ENCODE measurements around the gene CD200R1L.

The CD200R1L gene

DNA sequence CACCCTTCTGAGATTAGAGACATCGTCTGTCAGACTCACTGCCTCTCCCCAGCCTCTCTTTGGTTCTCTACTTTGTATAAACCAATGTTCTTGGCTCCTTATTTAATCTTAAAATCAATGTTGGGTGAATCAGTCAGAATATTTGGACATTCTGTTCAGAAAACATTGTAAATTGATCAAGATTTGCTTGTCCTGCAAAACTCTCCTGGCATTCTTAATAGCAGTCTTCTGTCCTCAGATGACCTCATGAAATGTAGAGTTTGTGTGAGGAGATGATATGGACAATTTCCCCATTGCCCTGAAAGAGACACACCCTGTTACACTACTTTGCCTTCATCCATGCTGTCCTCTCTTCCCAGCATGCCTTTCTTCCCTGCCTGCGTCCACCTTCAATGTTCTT, 33.6 kb downstream of the CD200R1L start:
- intact Hi-C loops (cut with micrococcal nuclease) = loop anchor here (5.0 kb wide), 4 partner anchors 46 to 251 kb away; partner anchors contain the start of genes ATG3, CCDC80, CD200R1 and SLC35A5
- peaks cover 8% of the 10 kb centered on the region for H3K9me3 Mint-ChIP-seq
- no peak overlapping the region for H3K4me3 Mint-ChIP-seq
- peaks cover 10% of the 10 kb centered on the region for H3K36me3 Mint-ChIP-seq (ENCODE audit: low read depth)
- H3K27ac Mint-ChIP-seq = peak overlapping the region; percentile 94
- H3K4me1 Mint-ChIP-seq (ENCODE audit: low read depth) = peaks cover 72% of the 10 kb centered on the region
- no peaks in the 10 kb centered on the region for H3K27me3 Mint-ChIP-seq

DNA sequence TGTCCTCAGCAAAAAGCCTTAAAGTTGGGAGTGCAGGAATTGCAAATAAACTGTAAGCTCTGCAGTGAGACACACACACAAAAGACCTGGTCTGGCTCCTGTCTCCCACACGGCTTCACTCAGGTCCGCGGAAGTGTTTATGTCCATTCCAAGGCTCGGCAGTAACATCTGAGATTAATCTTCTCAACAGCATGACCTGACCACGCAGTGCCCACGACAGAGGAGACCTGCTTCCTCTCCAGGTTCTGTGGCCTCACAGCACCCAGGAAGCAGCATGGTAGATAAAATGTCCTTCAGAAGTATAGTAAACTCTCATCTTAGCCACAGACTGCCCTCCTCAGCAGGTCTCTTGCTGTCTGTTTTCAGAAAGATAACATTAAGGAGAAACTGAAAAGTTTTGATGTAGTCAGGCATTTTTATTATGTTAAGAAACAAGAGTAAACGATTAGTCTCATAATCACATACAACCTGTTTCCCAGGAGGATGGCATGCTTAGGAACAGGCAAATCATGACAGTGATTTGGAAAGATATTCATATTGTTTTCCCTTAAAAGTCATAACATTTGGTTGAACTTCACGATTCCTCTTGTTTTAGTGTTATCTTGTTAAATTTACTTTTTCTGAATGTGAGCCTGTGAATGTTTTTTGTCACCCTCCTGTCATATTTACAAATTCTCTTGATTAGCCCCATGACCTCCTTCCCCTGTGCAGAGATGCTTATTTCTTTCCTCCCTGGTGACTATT, 34.6 kb downstream of the CD200R1L start:
- Mint-ChIP-seq H3K4me1 (ENCODE audit: low read depth) (peaks cover 63% of the 10 kb centered on the region), H3K36me3 (ENCODE audit: low read depth) (peaks cover 10% of the 10 kb centered on the region), H3K27me3 (no peaks in the 10 kb centered on the region), H3K4me3 (no peak overlapping the region), H3K9me3 (peaks cover 8% of the 10 kb centered on the region), H3K27ac (peak overlapping the region; percentile 94)
- intact Hi-C loops (cut with micrococcal nuclease) = loop anchor here (5.0 kb wide), 4 partner anchors 45 to 250 kb away; partner anchors contain the start of genes ATG3, CCDC80, CD200R1 and SLC35A5

DNA sequence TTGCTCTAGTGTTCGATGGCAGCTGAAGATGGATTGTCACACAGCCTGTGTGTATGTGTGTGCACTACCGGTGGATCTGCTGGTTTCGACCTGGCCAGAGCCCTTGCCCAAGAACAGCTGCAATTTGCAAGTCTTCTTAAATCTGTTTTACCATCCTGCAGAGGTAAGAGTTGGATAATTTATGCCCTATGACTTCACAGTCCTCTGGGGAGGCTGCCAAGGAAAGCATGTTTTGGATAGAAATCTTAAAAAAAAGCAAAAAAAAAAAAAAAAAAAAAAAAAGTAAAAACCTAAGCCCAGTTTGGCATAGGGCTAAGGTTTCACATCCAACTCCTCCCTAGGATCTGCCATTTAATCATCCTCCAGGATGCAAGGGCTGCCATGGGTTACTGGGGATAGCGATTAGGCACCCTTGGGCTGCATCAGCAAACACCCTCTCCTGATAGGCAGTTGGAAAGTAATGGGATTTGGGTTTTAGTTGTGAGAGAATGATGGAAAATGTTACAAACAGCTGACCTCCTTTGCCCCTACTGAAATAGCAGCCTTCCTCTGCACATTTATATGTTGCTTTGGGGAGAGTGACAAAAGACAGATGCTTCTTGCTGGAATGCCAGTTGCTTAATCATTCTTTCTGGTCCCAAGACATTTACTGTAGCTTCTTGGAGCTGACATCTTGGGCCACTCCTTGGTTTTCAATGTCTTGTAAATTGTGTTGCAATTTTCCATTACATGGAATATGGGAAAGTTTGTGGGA, 35.4 kb downstream of the CD200R1L start:
- intact Hi-C loops (cut with micrococcal nuclease) = loop anchor here (5.0 kb wide), 4 partner anchors 44 to 249 kb away; partner anchors contain the start of genes ATG3, CCDC80, CD200R1 and SLC35A5
- Mint-ChIP-seq H3K27me3 (no peaks in the 10 kb centered on the region), H3K27ac (peak overlapping the region; percentile 94), H3K4me3 (no peak overlapping the region), H3K9me3 (peaks cover 8% of the 10 kb centered on the region), H3K4me1 (ENCODE audit: low read depth) (peaks cover 55% of the 10 kb centered on the region), H3K36me3 (ENCODE audit: low read depth) (peaks cover 10% of the 10 kb centered on the region)

DNA sequence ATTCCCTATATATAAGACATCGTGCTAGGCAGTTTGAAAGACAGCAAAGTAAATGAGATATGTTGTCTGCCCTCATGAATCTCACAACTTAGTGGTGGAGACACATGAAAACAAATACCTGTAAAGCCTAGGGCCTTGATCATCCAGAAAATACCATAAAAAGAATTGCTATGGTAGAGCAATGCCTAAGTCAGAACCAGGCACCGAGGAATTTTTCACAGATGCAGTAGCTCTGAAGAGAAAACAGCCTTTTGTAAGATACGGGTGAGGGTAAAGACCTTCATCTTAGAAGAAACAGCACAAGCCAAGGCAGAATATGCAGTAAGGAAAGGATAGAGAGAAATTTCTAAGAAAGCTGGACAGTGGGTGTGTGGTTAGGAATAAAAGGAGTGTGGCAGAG, 36.1 kb downstream of the CD200R1L start:
- H3K36me3 Mint-ChIP-seq (ENCODE audit: low read depth) = peaks cover 10% of the 10 kb centered on the region
- H3K27me3 Mint-ChIP-seq = no peaks in the 10 kb centered on the region
- H3K4me3 Mint-ChIP-seq = no peak overlapping the region
- no peak overlapping the region for H3K27ac Mint-ChIP-seq
- peaks cover 8% of the 10 kb centered on the region for H3K9me3 Mint-ChIP-seq
- intact Hi-C loops (cut with micrococcal nuclease) = loop anchor here (5.0 kb wide), 4 partner anchors 43 to 248 kb away; partner anchors contain the start of genes ATG3, CCDC80, CD200R1 and SLC35A5
- H3K4me1 Mint-ChIP-seq (ENCODE audit: low read depth) = peaks cover 47% of the 10 kb centered on the region

GRCh38 chr3:112808136-112808535, 38.5 kb downstream of the CD200R1L start:
- H3K4me1 Mint-ChIP-seq (ENCODE audit: low read depth) = peaks cover 45% of the 10 kb centered on the region
- peaks cover 6% of the 10 kb centered on the region for H3K36me3 Mint-ChIP-seq (ENCODE audit: low read depth)
- no peak overlapping the region for H3K4me3 Mint-ChIP-seq
- H3K27me3 Mint-ChIP-seq = no peaks in the 10 kb centered on the region
- H3K27ac Mint-ChIP-seq = no peak overlapping the region
- H3K9me3 Mint-ChIP-seq = peaks cover 11% of the 10 kb centered on the region
- intact Hi-C loops (cut with micrococcal nuclease) = no loop called here

- intact Hi-C loops (cut with micrococcal nuclease) = no loop called here
- Mint-ChIP-seq H3K27ac (no peak overlapping the region), H3K9me3 (peaks cover 8% of the 10 kb centered on the region), H3K27me3 (no peaks in the 10 kb centered on the region), H3K4me3 (no peak overlapping the region), H3K4me1 (ENCODE audit: low read depth) (peaks cover 40% of the 10 kb centered on the region), H3K36me3 (ENCODE audit: low read depth) (peaks cover 4% of the 10 kb centered on the region)
Observed at GRCh38 chr3:112807685-112808084, 39.0 kb downstream of the CD200R1L start.

- Mint-ChIP-seq H3K27me3 (no peaks in the 10 kb centered on the region), H3K4me1 (ENCODE audit: low read depth) (peaks cover 36% of the 10 kb centered on the region), H3K36me3 (ENCODE audit: low read depth) (no peaks in the 10 kb centered on the region), H3K27ac (no peak overlapping the region), H3K4me3 (no peak overlapping the region), H3K9me3 (peaks cover 8% of the 10 kb centered on the region)
- intact Hi-C loops (cut with micrococcal nuclease) = no loop called here
Observed at GRCh38 chr3:112806903-112807302, 39.8 kb downstream of the CD200R1L start.

GRCh38 chr3:112805126-112805525, 41.5 kb downstream of the CD200R1L start:
- H3K4me3 Mint-ChIP-seq = no peak overlapping the region
- intact Hi-C loops (cut with micrococcal nuclease) = no loop called here
- no peak overlapping the region for H3K27ac Mint-ChIP-seq
- peaks cover 8% of the 10 kb centered on the region for H3K9me3 Mint-ChIP-seq
- H3K27me3 Mint-ChIP-seq = no peaks in the 10 kb centered on the region
- peaks cover 24% of the 10 kb centered on the region for H3K4me1 Mint-ChIP-seq (ENCODE audit: low read depth)
- H3K36me3 Mint-ChIP-seq (ENCODE audit: low read depth) = no peaks in the 10 kb centered on the region

DNA sequence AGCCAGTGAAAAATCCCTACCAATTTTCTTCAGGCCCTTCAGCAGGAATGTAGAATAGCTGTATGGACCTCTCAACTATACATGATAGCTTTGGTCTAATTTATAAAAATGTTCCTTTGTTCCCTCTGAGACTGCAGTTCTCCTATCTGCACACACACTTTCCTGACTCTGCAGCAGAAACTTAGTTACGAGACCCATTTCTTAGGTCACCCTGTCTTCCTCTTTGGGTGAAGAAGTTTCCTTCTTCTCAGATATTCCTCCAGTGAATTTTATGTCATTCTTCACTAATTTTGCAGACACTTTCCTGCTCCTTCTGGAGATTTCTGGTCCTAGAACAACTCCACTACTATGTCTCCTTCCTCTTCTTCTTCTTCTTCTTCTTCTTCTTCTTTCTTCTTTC, 42.6 kb downstream of the CD200R1L start:
- H3K4me1 Mint-ChIP-seq (ENCODE audit: low read depth) = peaks cover 24% of the 10 kb centered on the region
- H3K4me3 Mint-ChIP-seq = no peak overlapping the region
- no peaks in the 10 kb centered on the region for H3K36me3 Mint-ChIP-seq (ENCODE audit: low read depth)

GRCh38 chr3:112803467-112803866, 43.2 kb downstream of the CD200R1L start:
- Mint-ChIP-seq H3K36me3 (ENCODE audit: low read depth) (no peaks in the 10 kb centered on the region), H3K4me3 (no peak overlapping the region), H3K9me3 (peaks cover 8% of the 10 kb centered on the region), H3K4me1 (ENCODE audit: low read depth) (peaks cover 24% of the 10 kb centered on the region), H3K27ac (peak overlapping the region; percentile 34), H3K27me3 (no peaks in the 10 kb centered on the region)
- intact Hi-C loops (cut with micrococcal nuclease) = no loop called here

More for the DNA sequence above, 42.6 kb downstream of the CD200R1L start:
- intact Hi-C loops (cut with micrococcal nuclease) = no loop called here
- Mint-ChIP-seq H3K27ac (peak overlapping the region; percentile 69), H3K27me3 (no peaks in the 10 kb centered on the region), H3K9me3 (peaks cover 8% of the 10 kb centered on the region)

- Mint-ChIP-seq H3K4me1 (ENCODE audit: low read depth) (peaks cover 24% of the 10 kb centered on the region), H3K36me3 (ENCODE audit: low read depth) (no peaks in the 10 kb centered on the region), H3K27ac (no peak overlapping the region), H3K27me3 (no peaks in the 10 kb centered on the region), H3K4me3 (no peak overlapping the region), H3K9me3 (peaks cover 8% of the 10 kb centered on the region)
- intact Hi-C loops (cut with micrococcal nuclease) = no loop called here
Observed at GRCh38 chr3:112802338-112802737, 44.3 kb downstream of the CD200R1L start.

DNA sequence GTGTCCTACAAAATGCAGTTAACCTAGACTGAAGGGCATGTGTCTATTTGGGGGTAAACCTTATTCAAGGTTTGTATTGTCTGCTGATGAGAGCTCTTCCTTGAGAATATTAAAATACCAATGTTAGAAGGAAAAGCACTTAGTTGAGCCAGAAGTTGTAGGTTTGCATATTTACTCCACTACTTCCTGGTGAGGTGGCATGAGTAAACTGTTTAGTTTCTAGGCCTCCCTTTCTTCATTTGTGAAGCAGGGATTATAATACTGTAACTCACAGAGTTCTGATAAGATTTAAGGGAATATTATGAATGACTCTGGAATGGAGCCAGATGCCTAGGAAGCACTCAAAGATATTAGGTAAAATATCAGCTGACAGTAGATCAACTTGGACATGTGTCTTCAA, 46.7 kb downstream of the CD200R1L start:
- no peak overlapping the region for H3K27ac Mint-ChIP-seq
- H3K4me3 Mint-ChIP-seq = no peak overlapping the region
- H3K9me3 Mint-ChIP-seq = peaks cover 8% of the 10 kb centered on the region
- peaks cover 25% of the 10 kb centered on the region for H3K4me1 Mint-ChIP-seq (ENCODE audit: low read depth)
- H3K27me3 Mint-ChIP-seq = no peaks in the 10 kb centered on the region
- no peaks in the 10 kb centered on the region for H3K36me3 Mint-ChIP-seq (ENCODE audit: low read depth)
- intact Hi-C loops (cut with micrococcal nuclease) = no loop called here

- H3K4me1 Mint-ChIP-seq (ENCODE audit: low read depth) = peaks cover 48% of the 10 kb centered on the region
- H3K36me3 Mint-ChIP-seq (ENCODE audit: low read depth) = no peaks in the 10 kb centered on the region
- no peaks in the 10 kb centered on the region for H3K27me3 Mint-ChIP-seq
- peak overlapping the region; percentile 91 for H3K27ac Mint-ChIP-seq
- H3K4me3 Mint-ChIP-seq = peak overlapping the region; percentile 24
- H3K9me3 Mint-ChIP-seq = no peaks in the 10 kb centered on the region
- intact Hi-C loops (cut with micrococcal nuclease) = no loop called here
Observed at GRCh38 chr3:112794622-112795172, 52.0 kb downstream of the CD200R1L start.

All from dendritic cell treated with granulocyte-macrophage colony-stimulating factor and Interleukin-4, amounts not matched to agents 40 ng/mL and 50 ng/mL, for 4 days (primary cell).